Ureter (tissue), 1 donor: Measurements from ENCODE around the gene KCNK17. TPM values are rescaled to one million over a fixed set of nuclear protein-coding genes. Genes with fewer than 3 reads are reported as not detected.
"Not testable (repeated sequence)": the region's sequence is repeated elsewhere in the genome, so short reads cannot be mapped to it uniquely, and the experiment has no call there.

ENCODE experiments used
- DNase-seq: peaks from one replicate; pipeline ENCODE4 v3.0.0-alpha.2; 2020; ENCODE audit warnings: low spot score
- total RNA-seq: library from RNA; stranded (reverse); gene quantifications from one replicate; pipeline ENCODE4 v1.2.4, GENCODE V29; 2023
- donor health status: DM: yes; HTN: yes; CAD: no.

KCNK17 gene
- total RNA-seq, 1 donor from 2014 or later, result not detected

DNA sequence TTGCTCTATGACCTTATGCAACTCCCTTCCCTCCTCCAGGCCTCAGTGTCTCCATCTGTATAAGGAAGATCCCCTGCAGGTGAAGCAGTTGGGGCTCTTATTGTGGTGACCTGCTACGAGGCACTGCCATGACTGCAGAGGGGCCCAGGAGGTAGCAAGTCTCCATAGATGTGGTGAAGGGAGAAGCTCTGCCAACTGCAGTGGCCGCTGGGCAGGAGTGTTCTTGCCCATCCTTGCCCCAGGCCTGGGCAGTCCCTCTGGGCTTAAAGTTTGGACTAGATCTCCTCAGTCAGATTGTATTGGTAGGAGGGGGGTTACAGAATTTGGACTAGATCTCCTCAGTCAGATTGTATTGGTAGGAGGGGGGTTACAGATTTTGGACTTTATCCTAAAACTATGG lies 12.2 kb downstream of the KCNK17 start:
- DNase-seq, result no peak

DNA sequence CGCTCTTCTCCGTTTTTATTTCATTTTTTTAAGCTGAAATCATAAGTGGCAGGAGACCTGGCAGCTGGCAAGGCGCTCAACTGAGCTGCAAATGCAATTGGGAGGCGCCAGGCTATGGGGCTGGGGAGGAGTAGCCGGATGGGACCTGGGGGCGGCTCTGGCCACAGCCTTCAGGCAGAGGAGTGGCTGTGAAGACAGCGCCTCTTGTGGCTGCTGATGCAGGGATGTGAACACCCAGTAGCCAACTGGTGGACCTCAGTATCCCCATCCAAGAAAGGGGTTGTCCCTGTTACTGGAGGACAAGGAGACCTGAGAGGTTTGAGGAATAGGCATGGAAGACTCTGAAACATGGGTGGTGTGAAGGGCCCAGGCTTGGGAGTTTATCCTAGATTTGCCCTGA lies 12.6 kb downstream of the KCNK17 start:
- DNase-seq, result no peak

DNA sequence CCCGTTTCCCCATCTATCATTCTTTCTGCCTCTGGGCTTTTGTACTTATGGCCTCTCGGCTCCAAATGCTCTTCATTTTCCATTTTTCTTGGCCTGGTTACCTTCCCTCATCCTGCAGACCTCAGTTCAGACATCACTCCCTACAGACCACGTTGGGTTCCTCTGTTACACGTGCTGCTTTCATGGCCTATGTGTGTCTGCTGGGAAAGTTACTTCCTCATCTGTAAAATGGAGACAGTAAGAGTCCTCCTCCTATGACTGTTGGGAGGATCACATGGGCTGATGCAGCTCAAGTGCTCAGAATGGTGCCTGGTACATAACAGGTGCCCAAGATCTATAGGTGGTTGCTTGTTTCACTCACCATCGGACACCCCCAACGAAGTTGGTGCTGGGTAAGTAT lies 13.5 kb downstream of the KCNK17 start:
- no peak for DNase-seq

DNA sequence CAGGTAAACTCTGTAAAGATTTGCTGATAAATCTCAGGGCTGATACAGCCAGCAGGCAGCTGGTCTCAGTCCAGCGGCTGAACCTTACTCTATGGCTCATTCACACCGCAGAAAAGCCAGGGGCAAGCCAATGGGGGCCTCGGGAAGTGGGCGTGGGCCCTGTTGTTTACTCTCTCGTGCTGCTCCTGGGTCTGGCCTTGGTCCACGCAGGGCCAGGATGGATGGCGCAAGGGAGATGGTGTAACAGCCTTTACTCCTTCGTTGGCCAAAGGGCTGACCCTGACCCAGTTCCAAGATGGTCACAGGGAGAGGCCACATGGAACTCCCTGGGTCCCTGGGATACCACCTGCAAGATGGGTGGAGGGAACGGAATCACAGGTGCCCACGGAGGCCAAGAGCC lies 16.2 kb downstream of the KCNK17 start:
- no peak for DNase-seq

DNA sequence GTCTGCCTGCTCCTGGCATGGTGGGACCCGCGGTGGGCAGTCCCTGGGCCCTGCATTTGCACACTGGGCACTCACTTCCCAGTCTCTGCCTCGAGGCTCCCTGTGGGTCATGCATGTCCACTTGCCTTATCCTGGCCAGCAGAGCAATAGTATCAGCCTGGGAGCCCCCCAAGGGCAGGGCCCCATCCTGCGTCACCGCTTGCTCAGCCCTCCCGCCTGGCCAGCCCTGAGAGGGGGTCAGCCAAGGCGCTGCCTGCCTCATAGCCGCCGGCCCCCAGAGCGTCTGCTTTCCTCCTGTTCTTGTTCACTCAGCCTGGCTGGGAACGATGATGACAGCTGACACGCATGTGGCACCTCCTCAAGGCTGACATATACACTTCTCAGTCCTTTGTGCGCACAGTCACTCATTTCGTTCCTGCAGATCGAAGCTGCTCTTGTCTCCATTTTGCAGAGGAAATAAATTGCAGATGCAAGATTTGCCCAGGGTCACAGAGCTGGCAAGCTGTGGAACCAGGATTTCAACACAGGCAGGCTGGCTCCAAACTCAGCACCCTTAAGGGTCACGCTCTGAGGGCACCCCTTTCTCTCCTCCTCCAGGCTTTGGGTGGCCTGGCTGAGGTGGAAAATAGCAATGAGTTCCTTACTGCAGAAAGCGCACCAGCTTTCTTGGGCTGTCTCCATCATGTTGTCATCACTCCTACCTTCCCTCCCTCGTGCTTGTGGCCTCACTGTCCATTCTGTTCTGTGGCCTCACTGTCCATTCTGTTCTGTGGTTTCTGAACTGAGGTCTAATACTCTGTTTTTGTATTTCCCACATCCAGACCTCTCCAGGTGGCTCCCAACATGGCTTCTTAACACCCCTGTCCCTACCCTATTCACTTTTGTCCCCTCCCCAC lies 17.2 kb downstream of the KCNK17 start:
- DNase-seq, result no peak

DNA sequence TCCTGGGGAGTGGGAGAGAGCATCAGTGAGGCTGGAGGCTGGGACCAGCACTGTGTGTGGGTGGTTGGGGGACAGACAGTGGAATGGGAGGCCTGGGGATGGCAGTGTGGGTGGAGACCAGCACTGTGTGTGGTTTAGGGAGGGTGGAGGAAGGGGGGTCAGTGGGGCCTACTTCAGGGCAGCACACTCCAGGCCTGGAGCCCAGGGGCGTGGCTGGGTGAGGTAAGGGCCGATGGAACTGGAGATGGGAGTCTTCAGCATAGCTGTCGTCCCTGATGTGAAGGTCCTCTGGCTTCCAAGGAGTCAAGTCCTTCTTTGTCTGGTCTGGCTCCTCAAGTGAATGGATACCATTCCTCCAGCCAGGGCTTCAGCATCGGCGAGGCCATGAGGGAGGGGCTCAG lies 18.6 kb downstream of the KCNK17 start:
- no peak for DNase-seq

DNA sequence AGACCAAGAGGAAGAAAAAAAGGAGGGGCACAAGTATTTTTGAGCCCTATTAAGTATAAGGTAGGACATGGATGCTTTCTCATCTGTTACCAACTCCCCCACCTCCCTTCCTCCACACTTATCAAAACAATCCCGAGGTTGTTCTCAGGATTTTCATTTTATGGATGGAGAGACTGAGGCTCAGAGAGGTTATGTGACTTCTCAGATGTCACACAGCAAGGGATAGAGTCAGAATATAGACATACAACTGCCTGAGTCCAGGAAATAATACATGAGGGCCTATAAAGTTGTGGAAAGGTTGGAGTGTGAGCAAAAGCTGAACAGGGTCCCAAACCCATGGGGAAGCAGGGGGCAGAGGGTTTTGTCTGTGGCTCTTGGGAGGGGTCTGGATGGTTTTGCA lies 19.3 kb downstream of the KCNK17 start:
- no peak for DNase-seq

DNA sequence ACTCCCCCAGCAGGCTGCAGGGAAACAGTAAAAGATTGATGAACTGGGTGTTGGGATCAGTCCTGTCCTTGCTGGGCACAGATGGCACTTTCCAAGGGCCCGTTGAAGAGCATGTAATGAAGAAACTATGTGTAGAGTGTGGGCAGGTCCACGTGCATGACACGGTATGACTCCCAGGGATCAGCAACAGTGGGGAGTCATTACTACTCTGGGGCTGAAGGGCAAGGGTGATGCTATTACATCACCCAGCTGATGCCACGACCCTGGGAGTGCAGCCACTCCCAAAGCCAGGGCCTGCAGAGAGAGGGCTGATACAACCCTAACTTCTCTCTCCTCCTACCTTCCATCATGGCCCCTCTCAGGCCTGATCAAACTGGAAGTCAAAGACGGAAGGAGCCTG lies 20.1 kb downstream of the KCNK17 start:
- DNase-seq, result no peak

DNA sequence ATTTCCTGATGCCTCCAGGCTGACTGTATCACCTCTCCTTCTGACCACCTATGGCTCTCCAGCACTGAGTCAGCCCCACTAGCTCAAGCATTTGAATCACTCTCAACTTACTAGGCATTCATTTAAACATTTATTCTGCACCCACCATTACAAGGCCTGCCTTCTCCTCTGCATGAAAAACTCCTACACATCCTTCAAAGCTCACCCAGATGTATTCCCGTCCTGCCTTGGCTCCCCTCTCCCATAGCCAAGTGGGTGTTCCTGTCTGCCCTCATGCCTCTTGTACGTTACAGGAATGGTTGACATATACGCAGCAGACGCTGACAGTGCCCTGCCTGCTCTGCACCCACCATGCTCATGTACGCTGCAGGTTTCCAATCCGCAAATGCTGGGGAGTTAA lies 21.6 kb downstream of the KCNK17 start:
- no peak for DNase-seq

DNA sequence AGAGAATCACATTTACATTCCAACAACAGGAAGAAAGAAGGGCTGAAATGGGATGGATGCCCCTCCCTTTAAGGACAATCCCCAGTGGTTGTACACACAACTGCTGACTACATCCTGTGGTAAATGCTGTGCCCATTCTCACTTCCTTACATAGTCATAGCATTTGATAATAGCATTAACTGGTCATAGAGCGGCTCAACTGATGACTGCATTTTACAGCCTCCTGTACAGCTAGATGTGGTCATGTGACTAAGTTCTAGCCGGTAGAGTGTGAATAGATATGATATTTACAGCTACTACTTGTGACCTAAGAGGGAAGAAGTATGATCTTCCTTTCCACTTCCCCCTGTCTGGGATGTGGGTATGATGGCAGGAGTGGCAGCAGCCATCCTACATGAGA lies 24.7 kb downstream of the KCNK17 start:
- no peak for DNase-seq

DNA sequence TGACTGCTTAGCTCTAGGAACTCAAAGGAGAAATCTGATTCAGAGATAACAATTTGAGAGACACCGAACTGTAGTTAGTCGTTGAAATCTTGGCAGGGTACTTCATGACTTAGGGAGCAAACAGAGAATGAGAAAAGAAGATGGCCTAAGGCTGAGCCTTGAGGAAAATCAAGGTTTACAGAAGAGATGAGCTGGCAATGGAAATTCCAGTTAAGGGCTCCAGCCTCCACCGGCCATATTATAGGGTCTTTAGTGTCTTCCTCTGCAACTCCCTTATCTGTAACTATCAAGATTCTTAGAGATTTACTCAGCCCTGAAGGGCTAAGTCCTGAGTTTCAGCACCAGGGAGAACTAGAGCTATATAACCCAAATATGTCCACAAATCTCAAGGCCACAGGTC lies 26.6 kb downstream of the KCNK17 start:
- no peak for DNase-seq

DNA sequence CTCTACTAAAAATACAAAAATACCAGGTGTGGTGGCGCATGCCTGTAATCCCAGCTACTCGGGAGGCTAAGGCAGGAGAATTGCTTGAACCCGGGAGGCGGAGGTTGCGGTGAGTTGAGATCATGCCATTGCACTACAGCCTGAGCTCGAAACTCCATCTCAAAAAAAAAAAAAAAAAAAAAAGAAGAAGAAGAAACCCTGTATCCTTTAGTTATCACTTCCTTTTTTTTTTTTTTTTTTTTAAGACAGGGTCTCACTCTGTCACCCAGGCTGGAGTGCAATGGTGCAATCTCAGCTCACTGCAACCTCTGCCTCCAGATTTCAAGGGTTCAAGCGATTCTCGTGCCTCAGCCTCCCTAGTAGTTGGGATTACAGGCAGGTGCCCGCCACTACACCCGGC lies 27.6 kb downstream of the KCNK17 start:
- not testable (repeated sequence) for DNase-seq

DNA sequence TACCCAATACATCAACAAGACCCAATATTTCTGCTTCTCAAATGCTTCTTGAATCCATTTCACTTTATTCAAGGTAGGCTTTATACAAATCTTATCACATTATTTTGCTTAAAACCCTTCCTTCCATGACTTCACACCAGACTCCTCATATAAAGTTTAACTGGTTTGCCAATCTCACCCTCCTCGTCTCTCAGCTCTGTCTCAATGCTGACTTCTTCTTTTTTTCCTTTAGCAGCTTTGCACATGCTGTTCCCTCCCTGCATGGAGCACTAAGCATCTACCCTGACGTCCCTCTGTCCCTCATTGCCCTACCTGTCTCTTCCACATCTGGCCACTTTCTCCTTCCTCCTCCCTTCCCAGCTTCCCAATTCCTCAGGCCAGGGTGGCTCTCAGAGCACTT lies 31.4 kb downstream of the KCNK17 start:
- DNase-seq, result no peak

DNA sequence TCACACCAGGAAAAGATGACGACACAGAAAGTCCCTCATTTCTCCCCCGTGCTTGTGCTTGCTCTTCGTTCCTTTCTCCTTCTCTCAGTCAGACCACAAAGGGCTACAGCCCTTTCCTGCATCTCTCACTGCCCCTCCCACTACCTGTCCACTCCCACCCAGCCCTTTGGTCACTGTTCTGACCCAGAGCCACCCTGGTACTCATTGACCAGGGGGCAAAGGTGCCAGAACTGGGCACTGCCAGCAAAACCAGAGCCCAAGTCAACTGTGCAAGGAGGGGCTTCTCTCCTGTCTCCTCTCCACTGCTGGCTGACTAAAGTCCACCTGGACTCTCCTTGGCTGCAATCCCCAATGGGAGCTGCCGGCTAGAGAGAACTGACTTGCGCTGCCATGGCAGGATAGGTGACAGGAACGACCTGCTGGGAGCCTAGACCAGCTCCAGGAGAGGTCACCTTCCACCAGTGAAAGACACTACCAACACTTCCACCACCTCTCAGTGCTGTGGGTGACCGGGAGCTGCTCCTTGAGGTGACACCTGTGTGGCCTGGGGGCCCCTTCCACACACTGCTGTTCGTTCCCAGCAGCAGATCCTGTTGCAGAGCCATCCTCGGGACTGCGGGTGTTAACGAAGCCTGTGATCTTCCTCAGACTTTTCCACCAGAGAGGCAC lies 32.8 kb downstream of the KCNK17 start:
- no peak for DNase-seq

DNA sequence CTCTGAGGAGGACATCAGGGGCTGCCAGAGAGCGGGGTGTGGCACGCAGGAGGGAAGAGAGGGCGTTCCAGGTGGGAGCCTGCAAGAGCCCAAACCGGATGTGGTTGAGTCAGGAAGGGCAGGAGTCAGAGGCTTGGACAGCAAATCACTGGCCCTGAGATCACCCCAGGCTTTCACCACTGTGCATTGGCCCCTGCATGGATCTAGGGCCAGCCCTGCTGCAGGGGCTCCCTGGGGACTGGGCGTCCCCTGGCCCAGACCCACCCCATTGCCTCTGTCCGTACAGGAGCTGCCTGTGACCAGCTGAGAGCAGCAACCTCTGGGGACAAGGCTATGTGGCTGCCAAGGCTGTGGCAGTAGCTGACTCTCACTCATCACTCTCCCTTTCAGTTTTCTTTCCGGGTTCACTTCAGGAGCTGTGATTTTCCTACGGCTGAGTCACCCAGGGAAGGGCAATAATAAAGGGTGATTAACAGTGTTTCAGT lies 33.9 kb downstream of the KCNK17 start:
- peak; percentile 64 for DNase-seq

DNA sequence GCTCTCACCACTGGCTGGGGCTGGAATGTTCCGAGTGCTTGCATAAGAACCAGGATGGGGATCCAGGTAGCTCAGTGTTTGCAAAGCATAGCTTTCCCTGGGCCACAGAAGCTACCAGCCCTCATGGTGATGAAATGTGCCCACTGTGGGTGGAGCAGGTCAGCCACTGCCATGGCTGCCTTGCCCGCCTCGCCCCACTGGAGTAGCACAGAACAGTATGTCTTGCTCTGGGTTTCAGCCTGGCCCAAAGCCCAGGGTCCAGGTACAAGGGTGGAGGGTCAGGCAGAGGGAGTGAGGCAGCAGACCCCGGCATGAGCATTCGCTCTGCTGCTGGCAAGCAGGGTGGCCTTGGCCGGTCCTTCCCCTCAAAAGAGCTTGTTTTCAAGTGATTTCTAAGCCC lies 34.7 kb downstream of the KCNK17 start:
- DNase-seq, result no peak

DNA sequence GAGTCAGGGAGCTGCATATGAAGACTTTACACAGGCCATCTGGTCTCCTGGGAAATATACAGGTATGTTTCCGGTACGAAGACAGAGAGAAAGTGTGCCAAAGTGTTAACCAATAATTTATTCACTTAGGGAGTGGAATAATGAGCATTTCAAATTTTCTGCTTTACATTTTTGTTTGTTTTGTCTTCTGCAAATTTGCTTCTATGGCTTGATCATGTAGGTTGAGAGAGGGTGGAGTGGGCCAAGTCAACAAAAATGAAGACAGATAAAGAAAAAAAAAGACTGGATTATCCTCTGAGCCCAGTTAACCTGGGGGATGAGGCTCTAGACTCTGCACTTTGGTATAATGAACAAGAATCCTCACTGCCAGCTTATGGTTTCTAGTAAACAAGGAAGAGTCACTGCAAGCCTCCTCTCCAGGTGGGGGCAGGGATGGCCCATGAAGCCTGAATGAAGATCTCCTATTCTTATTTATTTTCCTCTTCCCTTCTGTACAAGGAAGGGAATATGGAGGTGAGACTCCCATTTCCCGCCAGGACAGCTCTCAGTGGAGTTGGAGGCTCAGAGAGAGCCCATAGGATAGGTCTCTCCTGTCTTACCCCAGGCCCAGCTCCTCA lies 37.7 kb downstream of the KCNK17 start:
- no peak for DNase-seq

DNA sequence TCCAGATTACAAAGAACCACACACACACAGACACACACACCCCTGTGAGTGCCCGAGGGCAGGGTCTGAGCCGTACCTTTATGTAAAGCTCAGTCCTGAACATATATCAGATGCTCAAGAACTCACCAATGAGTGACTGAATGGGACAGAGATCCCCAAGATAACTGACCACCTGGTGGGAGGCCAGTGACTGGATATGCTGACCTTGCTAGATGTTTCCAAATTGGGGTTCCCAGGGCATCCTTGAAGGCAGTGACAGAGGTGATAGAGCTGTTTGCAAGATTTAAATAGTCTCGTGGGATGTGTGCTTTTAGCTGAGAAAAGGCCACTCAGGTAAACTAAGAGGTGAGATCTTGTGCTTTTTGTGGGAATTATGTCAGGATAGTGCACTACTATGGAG lies 39.3 kb downstream of the KCNK17 start:
- DNase-seq, result no peak

DNA sequence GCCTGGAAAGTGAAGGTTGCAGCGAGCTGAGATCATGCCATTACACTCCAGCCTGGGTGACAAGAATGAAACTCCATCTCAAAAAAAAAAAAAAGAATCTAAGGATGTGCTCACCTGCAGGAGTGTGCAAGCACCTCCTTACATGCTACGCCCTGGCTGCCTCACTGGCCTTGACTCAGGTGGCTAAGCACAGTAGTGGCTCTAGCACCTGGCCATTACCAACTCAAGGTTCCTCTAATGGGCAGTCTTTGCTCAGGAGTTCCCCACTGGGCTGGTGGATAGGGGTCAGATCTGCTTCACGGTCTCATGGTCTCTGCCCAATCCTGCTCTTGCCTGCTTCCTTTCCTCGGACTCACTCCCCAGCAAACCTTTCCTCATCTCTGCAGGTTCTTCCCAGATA lies 39.7 kb downstream of the KCNK17 start:
- no peak for DNase-seq

DNA sequence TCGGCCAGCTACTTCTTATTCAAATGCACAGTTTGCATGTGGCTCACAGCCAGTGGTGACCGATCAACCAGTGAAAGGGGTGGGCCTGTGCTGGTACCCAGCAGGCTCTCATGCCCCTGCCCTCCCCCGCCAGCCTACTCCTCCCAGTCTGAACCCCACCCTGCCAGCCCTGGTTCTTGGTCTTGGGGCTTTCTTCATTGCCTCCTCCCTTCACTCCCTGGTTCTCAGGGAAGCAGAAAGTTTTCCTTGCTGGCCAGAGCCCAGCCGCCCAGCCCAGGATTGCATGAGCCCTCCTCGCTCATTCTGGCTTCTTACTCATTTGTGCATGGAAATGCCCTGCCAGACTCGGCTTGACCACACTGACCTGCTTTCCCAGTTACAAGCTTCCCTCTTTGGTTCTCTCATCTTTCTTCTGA lies 40.8 kb downstream of the KCNK17 start:
- peak; percentile 73 for DNase-seq

DNA sequence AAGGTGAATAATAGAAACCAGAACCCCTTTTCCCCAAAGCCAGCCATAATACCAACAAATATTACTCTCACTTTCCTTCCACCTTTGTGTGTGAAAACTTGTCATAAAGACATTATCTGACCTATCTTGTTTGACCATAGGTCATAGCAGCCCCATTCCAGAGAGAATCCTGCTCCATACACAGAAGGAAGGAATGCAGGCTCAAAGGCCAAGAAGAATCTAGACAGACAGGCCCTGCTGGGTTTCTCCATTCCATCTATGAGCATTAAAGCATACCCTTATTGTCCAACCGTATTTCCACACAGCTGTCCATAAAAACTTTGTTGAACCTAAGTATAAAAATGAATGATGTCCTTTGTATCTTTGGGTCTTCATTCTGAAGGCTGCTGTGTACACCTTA lies 44.3 kb downstream of the KCNK17 start:
- DNase-seq, result no peak

DNA sequence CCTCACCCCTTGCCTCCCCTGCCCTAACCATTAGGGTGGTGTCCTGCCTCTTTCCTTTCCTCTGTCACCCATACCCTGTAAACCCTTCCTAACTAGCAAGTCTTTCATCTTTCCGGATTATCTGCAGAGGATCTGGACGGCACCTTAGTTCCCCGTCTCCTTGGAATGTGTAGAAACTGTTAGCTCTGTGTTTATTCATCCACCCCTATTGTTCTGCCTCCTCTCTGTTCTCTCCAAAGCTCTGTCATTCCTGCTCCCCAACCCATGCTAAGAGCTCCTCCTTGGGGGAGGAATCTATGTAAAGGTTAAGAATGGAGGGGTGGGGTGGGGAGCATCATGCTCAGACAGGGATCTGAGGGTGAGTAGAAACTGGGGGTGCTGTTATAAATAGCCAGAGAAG lies 45.5 kb downstream of the KCNK17 start:
- DNase-seq, result no peak

DNA sequence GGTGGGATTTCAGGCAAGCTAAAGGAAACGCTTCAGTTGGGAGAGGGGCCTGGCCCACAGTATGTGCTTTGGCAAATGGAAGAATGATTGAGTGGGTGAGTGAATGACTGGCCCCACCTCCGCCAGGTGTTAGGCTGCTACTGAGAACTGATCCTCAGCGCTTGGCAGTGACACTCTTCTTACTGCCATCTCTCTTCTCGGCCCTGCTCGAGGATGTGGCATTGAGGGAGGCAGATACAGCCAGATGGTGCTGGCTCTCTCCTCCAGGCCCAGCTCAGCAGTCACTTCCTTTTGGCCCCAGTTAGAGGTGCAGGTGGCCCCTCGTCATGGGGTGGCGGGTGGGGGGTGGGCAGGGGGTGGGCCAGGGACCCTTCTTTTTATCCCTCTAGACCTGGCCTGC lies 46.0 kb downstream of the KCNK17 start:
- no peak for DNase-seq
